HG03025 (cell line): ENCODE measurements around the gene TMEM52.

ENCODE experiments used
- ATAC-seq: cut with Tn5 transposase; IDR thresholded peaks from one replicate; pipeline ENCODE4 v1.9.1; 2021; ENCODE audit warnings: mild to moderate bottlenecking, moderate library complexity; ENCODE audit not compliant: unreplicated experiment, low FRiP score

The TMEM52 gene

DNA sequence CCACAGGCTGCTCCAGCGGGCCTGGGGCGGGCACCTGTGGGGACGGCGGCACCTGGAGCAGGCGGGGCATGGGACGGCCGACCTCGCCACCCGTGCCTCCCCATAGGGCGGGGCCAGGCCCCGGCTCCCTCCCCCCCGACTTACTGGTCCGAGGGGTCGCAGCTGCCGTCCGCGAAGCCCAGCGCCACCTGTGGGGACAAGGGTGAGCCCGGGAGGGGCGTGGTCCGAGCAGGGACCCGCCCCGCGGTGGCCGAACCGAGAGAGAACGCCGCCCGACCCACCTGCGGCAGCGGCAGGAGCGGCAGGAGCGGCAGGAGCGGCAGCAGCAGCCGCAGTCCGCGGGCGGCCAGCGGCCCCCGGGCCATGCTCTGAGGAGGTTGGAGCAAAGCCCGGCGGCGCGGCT, at the start of gene TMEM52:
Gene TMEM52, minus strand, starts transcription at position 379 of the 403 bp plus-strand sequence. Its CDS starts 14 bp downstream, at position 365.
- peak; percentile 15 for ATAC-seq

DNA sequence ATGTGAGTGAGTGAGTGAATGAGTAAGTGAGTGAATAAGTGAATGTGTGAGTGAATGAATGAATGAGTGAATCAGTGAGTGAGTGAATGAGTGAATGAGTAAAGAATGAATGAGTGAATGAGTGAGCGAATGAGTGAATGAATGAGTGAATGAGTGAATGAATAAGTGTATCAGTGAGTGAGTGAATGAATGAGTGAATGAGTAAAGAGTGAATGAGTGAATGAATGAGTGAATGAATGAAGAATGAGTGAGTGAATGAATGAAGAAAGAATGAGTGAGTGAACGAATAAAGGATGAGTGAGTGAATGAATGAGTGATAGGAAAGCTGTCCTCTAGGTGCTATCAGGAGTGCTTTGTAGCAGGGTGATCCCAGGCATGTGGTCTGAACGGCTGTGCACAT, 48.8 kb upstream of the TMEM52 start:
- ATAC-seq, result no peak

DNA sequence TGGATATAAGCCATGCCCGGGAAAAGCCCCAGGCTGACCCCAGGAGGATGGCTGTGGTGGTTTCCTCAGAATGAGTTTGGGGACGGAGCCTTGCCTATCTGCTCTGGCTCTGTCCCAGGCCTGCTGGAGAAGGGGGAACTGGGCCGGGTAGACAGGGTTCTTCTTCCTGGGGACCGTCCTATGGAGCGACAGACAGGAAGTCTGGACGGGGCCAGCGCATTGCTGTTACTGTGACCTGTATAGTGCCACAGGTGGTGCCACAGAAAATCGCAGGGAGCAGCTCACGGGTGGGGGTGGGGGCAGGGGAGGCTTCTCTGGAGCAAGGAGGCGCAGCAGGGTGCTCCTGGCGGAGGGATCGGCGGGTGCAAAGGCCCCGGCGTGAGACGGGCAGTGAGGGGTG, 48.1 kb upstream of the TMEM52 start:
- no peak for ATAC-seq

DNA sequence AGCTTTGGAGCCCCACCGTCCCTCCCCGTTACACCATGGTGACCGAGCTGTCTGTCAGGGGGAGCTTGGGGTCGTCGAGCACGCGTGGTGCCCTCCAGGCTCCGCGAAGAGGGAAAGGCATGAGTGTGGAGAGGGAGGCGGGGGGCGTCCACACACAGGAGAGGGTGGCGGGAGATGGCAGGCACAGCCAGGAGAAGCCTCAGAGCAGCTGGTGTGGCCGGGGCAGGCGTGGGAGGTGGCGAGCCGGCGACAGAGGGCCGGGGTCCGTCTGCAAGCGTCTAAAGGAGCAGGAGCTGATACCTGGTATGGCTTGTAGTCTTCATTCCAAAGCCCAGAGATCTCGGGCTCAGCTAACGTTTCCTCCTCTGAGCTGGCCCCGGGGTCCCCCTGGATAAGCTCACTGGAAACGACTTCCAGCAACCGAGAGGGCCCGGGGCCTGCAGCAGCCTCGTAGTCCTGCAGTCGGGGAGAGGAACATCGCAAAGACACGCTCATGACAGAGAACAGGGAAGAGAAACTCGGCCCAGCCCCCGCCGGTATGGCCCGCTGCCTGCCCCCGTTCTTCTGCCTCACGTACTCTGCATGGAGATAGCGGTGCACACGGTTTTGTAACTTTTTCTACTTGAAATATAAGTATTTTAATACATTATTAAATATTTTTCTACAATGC, 47.1 kb upstream of the TMEM52 start:
- no peak for ATAC-seq

DNA sequence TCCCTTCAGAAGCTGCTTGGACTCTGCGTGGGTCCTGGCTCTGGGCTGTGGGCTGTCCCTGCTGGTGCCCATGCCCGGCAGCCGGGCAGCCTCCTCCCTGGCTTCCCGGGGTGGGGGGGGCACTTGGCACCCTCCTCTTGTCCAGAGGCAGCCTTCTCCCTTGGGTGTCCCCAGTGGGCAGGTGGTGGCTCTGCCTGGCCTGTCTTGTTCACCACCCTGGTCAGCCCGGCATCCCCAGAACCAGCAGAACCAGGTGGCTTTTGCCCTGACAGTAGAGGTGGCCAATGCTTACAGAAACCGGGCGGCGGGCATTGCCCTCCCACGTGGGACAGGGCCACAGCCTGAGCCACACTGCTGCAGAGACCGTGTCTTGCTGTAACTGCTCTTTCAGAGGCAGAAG, 46.5 kb upstream of the TMEM52 start:
- ATAC-seq, result no peak

DNA sequence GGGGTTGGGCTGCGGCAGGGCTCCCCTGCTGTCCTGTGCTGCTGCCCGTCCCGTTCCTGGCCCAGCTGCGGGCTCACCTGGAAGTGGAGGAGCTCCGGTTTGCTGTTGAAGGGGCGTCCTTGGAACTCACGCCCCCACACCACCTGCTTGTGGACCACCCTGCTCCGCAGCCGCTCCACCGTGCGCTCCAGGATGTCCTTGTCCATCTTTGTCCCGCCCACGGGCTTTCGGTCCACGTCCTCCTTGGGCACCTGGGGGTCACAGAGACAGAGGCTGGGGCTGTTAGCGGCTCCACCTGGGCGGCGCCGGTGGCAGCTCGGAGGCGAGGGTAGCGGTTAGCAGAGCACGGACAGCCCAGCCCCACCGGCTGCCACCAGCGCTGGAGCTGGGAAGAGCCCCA, 45.7 kb upstream of the TMEM52 start:
- ATAC-seq, result no peak

DNA sequence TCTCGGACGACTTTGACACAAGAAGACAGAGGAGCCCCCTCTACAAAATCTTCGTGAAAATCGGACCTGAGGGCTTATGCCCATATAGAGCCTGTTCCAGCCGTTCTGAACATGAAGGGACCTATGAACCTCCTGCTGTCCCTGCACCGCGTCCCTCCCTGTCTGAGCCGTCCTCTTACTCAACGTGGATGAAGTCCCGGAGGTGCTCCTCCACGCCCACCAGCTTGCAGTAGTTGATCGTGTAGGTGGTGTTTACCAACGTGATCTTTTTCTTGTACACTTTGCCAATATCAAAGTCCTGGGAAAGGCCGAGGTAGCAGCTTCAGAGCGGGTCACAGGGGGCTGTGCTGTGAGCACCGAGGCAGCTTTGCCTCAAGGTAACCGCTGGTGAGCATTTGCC, 44.5 kb upstream of the TMEM52 start:
- ATAC-seq, result no peak

DNA sequence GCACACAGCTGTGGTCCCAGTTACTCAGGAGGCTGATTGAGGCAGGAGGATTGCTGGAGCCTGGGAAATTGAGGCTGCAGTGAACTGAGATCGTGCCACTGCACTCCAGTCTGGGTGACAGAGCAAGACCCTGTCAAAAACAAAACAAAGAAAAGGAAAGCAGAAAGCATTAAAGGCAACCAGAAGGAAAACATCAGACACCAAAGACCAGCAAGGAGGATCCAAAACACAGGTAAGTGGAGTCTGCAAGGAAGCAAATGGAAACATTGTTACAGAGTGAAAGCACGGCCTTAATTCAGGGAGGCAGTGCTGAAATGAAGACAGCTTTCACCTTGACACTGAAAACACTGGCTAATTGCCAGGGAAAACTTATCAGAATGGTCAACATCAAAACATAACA, 43.7 kb upstream of the TMEM52 start:
- ATAC-seq, result no peak

DNA sequence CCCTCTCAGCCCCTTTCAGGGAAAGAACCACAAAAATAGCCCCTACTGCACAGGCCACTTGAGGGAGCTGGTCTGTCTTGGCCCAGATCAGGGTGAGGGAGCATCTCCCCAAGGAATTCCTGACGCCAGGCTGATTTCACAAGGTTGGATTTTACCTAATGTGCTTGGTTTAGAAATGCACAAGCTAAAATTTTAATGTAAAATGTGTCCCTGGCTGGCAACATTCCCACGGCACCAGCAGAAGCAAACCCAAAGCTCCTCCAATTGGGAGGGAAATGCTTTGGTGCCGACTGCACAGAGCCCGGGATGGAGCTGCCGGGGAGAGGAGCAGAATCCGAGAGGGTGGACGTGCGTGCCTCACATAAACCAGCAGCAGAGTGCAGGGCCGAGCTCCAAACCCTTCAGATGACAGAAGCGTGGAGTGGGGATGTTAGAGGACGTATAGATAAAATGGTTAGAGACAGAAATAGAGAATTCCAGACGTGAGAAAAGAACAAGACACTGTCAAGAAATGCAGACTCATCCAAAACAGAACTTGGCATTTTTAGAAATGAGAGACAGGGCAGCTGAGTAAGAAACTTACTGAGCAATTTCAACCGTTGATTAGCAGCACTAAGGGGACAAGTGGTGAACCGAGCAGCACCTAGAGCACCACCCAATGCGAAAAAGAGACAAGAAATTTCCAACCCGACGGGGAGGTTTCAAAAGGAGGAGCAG, 41.6 kb upstream of the TMEM52 start:
- ATAC-seq, result no peak

DNA sequence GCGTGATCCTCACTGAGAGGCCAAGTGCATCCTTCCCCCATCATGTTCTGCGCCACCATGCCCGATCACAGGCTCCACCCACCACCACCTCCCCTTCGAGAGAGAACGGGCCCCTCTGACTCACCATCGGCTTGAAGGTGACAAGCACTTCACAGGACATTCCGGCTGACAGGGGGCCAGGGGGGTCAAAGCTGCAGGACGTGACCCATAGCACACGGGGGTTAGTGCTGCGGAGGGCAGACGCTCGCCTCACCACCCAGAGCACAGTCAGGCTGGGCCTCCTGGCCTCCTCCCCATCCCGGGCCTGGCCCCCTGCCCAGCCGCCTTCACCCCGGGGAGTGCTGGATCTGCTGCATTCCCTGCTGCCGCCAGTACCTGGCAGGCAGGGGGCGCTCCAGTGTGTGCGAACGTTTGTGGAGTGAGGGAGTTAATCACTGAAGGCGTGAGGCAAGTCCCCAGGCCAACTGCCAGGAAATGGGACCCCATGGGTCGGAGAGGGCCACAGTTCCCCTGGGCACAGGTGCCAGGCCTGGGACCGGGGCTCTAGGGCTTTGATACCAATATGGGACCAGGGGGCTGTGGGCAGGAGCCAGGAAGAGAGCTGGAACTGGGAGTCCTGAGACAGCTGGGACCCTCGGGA, 40.9 kb upstream of the TMEM52 start:
- no peak for ATAC-seq

DNA sequence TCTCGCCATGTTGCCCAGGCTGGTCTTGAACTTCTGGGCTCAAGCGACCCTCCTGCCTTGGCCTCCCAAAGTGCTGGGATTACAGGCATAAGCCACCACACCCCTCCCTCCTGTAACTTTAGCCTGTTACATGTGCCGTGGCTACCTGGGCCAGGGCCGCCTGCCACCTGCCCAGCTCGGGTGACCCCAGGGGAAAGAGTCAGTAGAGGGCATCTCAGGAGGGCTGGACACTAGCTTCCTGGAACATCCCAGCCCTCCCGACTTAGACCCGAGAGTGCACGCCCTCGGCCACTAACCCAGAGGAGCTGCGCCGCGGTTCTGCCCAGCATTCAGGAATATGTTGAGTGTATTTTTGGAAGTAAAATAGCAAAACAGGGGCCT, 40.4 kb upstream of the TMEM52 start:
- no peak for ATAC-seq

DNA sequence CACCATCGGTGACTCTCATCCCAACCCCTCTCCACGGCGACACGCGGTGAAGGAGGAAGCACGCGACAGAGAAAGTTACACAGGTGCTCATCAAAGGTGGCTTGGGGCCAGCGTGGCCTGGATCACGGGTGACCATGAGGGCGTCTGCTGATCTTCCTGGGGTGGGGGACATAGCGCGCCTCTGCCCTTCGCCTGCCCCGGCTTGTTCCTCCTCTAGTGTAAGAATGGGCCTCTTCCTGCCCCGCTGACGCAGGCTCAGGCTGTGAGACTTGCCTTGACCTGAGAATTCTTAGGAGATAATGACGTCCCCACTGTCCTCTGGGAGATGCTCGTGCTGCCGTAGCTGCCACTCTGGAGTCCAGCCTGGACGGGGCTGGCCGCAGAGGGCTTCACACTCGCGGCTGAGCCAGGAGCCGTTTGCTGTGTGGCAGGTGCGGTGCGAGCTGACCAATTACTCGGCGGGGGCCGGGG, 39.0 kb upstream of the TMEM52 start:
- ATAC-seq, result no peak

DNA sequence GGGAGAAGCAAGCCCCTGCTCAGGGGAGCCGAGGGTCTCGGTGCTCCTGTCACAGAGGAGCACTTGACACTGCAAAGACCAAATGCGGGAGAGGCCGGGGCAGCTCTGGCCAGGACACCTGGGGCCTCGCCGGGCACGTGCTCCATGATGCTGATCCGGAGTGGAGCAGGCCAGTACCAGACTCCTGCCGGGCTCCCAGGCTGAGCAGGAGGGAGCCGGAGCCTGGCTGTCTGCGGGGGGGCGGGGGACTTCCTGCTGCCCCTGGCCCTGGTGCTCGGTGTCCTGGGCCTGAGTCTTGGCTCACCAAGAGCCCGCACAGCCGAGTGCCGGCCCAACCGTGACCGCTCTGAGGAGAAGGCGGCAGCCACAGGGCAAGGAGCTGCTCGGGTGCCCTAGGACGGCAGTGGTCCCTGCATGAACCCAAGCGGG, 38.5 kb upstream of the TMEM52 start:
- no peak for ATAC-seq

DNA sequence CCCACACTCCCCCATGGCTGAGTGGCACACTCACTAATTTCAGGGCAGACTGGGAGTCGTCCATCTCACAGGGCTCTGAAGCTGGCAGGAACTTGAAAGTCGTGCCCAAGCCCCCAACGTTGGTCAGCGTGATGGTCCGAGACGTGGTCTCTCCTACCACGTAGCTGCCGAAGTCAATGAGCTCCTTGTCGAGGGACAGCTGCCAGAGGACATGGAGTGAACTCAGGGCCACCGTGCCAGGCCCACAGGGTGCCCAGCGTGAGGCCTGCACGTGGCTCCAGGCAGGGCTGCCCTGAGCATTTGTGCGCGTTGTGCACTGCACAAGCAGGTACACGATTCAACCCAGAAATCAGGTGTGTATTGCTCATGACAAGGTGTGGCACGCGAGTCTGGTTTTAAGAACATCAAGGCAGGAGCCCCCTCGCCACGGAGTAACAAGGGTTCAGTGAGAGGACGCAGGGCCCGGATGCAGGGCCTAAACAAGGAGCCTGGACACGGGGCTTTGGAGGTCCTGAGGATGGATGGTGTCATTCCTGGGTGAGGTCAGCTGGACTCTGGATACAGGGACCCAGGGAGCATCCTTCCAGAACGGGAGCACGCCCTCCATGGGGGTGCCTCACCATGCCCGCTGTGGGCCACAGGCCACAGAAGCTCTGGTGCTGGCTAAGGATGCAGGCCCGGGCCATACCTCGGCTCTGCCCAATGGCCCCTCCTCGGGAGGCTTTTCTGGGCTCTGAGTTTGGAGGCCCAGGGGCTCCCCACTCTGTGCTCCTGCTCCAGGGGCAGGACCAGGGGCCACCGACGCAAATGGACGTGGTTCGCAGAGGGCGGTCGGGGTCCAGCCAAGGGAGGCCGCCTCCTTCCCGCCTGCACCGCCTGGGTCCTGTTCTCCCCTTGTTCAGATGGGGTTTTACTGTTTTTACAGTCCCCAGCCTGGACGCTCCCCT, 37.8 kb upstream of the TMEM52 start:
- no peak for ATAC-seq

DNA sequence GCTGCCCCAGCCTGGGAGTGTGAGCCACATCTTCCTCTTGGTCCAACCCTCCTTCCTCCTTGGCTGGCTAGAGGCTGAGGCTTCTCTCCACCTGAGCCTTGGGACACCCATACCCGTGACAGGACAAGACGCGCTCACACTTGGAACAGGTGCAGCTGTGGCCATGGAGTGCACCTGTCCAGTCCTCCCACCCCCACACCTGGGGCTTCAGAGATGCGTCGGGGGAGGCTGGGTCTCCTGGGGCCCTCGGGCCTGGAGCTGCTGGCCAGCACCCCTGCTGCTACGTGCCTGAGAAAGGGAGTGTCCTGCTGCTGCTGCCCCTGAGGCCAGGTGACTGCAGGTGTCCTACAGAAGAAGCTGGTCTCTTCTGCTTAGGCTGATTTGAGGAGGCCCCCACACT, 37.0 kb upstream of the TMEM52 start:
- no peak for ATAC-seq

DNA sequence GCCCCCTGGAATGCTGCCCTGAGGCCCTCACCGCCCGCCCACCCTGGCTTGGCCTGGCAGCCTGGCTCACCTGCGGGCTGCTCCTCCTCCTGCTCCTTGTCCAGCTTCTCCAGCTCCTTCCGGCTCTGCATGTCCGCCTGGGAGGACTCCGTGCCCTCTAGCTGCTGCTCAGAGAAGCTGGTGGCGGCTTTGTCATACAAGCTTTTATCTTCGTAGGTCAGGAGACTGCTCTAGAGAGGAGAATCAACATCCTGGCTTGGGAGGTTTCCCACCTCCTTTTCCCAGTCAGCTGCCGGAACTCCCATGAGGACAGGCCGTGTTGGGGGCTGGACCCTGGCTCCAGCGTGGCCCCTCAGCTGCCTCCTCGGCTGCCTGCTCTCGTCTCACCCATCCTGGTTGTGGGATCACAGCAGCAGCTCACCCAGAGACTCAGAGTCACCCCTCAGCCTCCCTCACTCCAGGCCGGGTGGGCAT, 36.6 kb upstream of the TMEM52 start:
- no peak for ATAC-seq

DNA sequence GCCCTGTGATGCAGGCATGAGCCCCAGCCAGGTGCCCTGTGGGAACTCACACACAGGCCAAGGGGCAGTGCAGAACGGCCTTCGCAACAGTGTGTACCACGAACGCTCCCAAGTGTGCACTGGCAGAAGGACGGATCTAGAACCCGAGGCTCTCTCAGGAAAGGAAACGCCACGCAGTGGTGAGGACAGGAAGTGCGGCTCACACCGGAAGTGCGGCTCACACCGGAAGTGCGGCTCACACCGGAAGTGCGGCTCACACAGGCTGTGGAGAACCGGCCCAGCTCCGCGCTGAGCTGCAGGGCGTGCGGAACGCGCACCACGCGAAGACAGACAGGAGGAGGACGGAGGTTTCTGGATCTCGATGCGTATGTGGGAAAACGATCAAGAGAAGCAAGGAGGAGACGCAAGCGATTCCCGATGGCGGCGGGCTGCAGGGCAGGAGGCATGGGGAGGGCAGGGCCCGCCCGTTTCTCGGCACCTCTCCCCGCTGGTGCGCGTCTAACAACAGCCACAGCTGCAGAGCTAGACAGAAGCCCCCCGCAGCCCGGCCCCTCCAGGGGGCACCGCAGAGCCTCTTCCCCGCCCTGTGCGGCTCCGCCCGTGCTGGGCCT, 35.9 kb upstream of the TMEM52 start:
- ATAC-seq, result no peak

DNA sequence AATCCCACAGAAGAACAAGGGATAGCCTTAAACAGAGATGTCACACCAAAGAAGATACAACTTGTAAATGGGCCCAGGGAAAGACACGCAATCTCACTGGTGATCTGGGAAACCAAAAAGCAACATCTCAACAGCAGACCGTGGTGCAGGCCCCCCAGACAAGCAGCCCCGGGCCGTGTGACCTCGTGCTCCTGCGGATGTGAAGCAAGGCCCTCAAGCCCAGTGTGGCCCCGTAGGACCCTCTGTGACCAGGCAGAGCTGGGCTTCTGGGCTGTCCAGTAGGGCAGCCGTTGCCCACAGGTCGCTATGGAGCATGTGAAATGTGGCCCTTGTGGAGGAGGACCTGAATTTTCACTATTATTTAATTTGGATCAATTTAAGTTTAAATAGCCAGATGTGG, 34.9 kb upstream of the TMEM52 start:
- no peak for ATAC-seq

DNA sequence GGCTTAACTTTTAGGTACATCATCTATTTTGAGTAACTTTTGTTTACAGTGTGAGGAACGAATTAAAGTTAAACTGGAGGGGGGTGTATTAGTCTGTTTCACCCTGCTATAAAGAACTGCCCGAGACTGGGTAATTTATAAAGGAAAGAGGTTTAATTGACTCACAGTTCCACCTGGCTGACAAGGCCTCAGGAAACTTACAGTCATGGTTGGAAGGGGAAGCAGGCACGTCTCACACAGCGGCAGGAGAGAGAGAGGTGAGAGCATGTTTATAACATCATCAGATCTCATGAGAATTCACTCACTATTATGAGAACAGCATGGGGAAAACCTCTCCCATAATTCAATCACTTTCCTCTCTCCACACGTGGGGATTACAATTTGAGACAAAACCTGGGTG, 31.9 kb upstream of the TMEM52 start:
- ATAC-seq, result no peak

DNA sequence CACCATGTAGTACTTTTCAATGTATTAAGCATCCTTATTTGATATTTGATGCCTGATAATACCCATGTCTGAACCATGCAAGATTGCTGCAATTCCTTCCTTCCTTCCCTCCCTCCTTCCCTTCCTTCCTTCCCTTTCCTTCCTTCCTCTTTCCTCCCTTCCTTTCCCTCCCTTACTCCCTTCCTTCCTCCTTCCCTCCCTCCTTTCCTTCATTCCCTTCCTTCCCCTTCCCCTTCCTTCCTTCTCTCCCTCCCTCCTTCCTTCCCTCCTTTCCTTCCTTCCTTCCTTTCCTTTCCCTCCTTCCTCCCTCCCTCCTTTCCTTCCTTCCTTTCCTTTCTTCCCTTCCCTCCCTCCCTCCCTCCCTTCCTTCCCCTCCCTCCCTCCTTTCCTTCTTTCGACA, 29.7 kb upstream of the TMEM52 start:
- ATAC-seq, result no peak
